ENCODE data around the gene CNTN4.

- no peak for TF ChIP-seq CTCF (IDR thresholded peaks at IDR 0.05; ENCODE audit: borderline replicate concordance, extremely low read depth, low read length, poor library complexity, severe bottlenecking)
- no peak for TF ChIP-seq EZH2 (IDR thresholded peaks at IDR 0.05; ENCODE audit: borderline replicate concordance, low read depth, low read length, severe bottlenecking)
Observed at GRCh38 chr3:2218375-2218774, 119.7 kb downstream of the CNTN4 start.

Measured in DND-41 (cell line).